GM12801 (cell line): ENCODE measurements around the gene MSH3.

Experiments used
- CTCF ChIP-seq: IDR thresholded peaks from one replicate; pipeline ENCODE4 v1.5.1; 2011; ENCODE audit warnings: control low read depth; ENCODE audit not compliant: insufficient read length; ENCODE audit errors: extremely low read depth

Gene MSH3

GRCh38 chr5:80798633-80799032, 144.2 kb downstream of the MSH3 start:
- TF ChIP-seq CTCF: no peak

- no peak for TF ChIP-seq CTCF
Observed at GRCh38 chr5:80799041-80799440, 144.6 kb downstream of the MSH3 start.

GRCh38 chr5:80799573-80799972, 145.1 kb downstream of the MSH3 start:
- TF ChIP-seq CTCF: no peak

GRCh38 chr5:80804332-80804731, 149.9 kb downstream of the MSH3 start:
- TF ChIP-seq CTCF: no peak

- TF ChIP-seq CTCF: no peak
Observed at GRCh38 chr5:80805038-80805437, 150.6 kb downstream of the MSH3 start.

GRCh38 chr5:80806929-80807328, 152.5 kb downstream of the MSH3 start:
- TF ChIP-seq CTCF: no peak

- no peak for TF ChIP-seq CTCF
Observed at GRCh38 chr5:80809451-80809850, 155.0 kb downstream of the MSH3 start.

GRCh38 chr5:80810425-80810824, 156.0 kb downstream of the MSH3 start:
- no peak for TF ChIP-seq CTCF
